ENCODE measurements around the gene KCNK5.
A peak's percentile ranks its signal among the peaks of the same experiment; 100 is the strongest.

Gene KCNK5

DNA sequence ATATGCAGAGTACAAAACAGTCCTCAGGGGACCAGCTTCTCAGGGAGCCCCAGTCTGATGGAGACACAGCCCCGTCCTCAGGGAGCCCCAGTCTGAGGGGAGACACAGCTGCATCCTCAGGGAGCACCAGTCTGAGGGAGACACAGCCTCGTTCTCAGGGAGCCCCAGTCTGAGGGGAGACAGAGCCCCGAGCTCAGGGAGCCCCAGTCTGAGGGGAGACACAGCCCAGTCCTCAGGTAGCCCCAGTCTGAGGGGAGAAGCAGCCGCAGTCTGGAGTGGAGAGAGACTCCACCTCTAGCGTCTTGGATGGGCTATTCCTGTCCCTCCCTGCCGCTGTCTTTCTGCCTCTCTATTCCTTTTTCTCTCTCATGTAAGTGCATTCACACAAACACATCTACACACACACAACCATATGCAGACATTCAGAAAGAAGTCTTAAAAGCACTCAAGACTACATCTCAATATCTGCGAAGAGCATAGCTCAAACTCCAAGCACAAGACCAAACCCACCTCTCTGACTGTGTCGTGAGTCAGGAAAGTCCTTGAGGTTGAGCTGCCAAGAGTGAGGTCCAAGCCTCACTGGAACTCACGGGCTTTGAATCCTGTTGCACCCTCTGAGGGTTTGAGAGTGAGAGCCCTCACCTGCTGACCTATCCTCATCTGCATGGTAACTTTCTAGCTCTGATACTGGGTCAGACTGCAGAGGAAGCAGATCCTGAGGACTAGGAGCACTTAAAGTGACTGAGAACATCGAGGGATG is 61.2 kb downstream of the KCNK5 start:
- no peak overlapping the region for H2AFZ ChIP-seq (ENCODE audit: low read depth)
- no peak overlapping the region for H3K9ac ChIP-seq
- TF ChIP-seq, protein P1, sequence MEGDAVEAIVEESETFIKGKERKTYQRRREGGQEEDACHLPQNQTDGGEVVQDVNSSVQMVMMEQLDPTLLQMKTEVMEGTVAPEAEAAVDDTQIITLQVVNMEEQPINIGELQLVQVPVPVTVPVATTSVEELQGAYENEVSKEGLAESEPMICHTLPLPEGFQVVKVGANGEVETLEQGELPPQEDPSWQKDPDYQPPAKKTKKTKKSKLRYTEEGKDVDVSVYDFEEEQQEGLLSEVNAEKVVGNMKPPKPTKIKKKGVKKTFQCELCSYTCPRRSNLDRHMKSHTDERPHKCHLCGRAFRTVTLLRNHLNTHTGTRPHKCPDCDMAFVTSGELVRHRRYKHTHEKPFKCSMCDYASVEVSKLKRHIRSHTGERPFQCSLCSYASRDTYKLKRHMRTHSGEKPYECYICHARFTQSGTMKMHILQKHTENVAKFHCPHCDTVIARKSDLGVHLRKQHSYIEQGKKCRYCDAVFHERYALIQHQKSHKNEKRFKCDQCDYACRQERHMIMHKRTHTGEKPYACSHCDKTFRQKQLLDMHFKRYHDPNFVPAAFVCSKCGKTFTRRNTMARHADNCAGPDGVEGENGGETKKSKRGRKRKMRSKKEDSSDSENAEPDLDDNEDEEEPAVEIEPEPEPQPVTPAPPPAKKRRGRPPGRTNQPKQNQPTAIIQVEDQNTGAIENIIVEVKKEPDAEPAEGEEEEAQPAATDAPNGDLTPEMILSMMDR (conservative IDR thresholded peaks at IDR 0.05; ENCODE audit: low read depth, low read length): no peak
- no peaks in the 10 kb centered on the region for H4K20me1 ChIP-seq (ENCODE audit: insufficient read depth)
- H3K27me3 ChIP-seq (ENCODE audit: insufficient read depth, low read depth): no peaks in the 10 kb centered on the region; the same call in 1 of the 2 replicates
- H3K4me2 ChIP-seq: no peak overlapping the region
- H3K4me3 ChIP-seq (IDR thresholded peaks at IDR 0.05; ENCODE audit: insufficient read depth, low read depth, low read length): no peak overlapping the region
- H3K79me2 ChIP-seq (ENCODE audit: insufficient read depth, low read depth): no peaks in the 10 kb centered on the region
- H3K36me3 ChIP-seq (ENCODE audit: insufficient read depth): no peaks in the 10 kb centered on the region
- H3K4me1 ChIP-seq (ENCODE audit: low read depth, poor library complexity, severe bottlenecking): no peaks in the 10 kb centered on the region
- H3K27ac ChIP-seq: no peak overlapping the region

DNA sequence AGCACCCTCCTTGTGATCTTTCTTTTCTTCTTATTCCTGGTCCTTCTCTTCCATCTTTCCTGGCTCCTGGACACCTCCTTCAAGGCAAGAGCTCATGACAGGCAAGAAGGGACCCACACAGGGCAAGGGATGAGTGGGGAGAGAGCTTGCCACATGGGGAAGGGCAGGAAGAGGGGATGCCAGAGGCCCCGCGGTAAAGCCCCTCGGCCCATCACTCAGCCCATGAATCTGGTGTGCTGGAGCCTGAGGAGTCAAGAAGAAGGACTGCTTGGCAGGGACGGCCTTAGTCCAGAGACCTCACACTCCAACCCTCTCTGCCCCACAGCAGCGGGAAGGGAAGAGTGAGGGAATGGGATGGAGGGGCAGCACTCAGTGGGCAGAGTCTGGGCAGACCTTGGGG is 62.0 kb downstream of the KCNK5 start:
- H4K20me1 ChIP-seq (ENCODE audit: insufficient read depth): no peaks in the 10 kb centered on the region
- H3K79me2 ChIP-seq (ENCODE audit: insufficient read depth, low read depth): no peaks in the 10 kb centered on the region
- TF ChIP-seq, protein P1 (conservative IDR thresholded peaks at IDR 0.05; ENCODE audit: low read depth, low read length): no peak
- H3K27ac ChIP-seq: no peak overlapping the region
- H3K27me3 ChIP-seq (ENCODE audit: insufficient read depth, low read depth): no peaks in the 10 kb centered on the region; the same call in 1 of the 2 replicates
- no peak overlapping the region for H3K4me3 ChIP-seq (IDR thresholded peaks at IDR 0.05; ENCODE audit: insufficient read depth, low read depth, low read length)
- H3K4me1 ChIP-seq (ENCODE audit: low read depth, poor library complexity, severe bottlenecking): no peaks in the 10 kb centered on the region
- H3K4me2 ChIP-seq: no peak overlapping the region
- H3K9ac ChIP-seq: no peak overlapping the region
- H3K36me3 ChIP-seq (ENCODE audit: insufficient read depth): no peaks in the 10 kb centered on the region
- no peak overlapping the region for H2AFZ ChIP-seq (ENCODE audit: low read depth)

DNA sequence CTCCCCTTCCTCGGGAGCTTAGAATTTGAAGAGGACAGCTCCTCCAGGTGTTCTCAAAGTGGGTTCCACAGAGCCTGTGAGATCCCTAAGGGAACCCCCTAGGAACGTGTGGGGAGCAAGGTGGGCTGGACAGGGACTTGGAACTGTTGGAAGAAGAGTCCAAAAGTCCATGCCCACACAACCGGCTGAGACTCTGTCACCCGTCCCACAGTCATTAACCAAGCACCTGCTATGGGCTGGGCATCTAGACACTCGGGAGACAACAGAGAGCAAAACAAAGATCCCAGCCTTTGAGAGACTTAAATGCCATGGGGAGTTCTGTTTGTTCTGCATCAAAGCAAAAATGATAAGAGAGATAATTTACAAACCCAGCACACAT is 62.4 kb downstream of the KCNK5 start:
- Histone ChIP-seq H3K4me1 (ENCODE audit: low read depth, poor library complexity, severe bottlenecking) (no peaks in the 10 kb centered on the region), H3K4me3 (IDR thresholded peaks at IDR 0.05; ENCODE audit: insufficient read depth, low read depth, low read length) (no peak overlapping the region)
- TF ChIP-seq, protein P1 (conservative IDR thresholded peaks at IDR 0.05; ENCODE audit: low read depth, low read length): no peak

DNA sequence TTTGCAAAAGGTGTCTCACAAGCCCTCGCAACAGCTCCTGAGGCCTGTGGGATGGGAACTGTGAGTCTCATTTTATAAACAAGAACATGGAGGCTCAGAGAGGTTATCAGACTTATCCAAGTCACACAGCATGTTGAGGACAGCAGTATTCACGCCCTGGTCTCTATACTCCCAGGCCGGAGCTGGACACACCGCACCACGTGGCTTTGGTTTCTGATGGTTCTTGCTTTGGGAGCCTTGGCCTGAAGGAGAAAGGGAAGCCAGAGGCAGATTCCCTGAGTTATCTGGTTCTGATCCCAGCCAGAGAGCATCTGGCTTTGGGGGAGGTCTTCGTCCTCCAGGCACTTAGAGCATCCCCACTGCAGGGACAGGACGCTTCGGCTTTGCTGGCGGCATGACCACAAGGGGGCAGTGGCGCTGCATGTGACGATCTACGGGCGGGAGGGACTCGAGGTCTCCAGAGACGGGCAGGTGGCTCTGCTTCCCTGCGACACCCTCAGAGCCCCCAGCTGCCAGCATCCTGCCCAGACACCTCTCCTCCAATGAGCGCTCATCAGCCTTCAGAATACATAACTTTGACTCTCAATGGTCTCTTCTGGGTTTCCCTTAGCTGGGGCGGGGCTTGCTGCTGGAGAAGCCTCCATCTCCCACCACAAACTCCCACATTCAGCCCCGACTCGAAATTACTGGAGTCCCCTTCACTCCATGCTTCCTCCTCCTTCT is 62.9 kb downstream of the KCNK5 start:
- H3K36me3 ChIP-seq (ENCODE audit: insufficient read depth): no peaks in the 10 kb centered on the region
- no peaks in the 10 kb centered on the region for H3K4me1 ChIP-seq (ENCODE audit: low read depth, poor library complexity, severe bottlenecking)
- H3K27ac ChIP-seq: no peak overlapping the region
- no peaks in the 10 kb centered on the region for H4K20me1 ChIP-seq (ENCODE audit: insufficient read depth)
- TF ChIP-seq, protein P1 (conservative IDR thresholded peaks at IDR 0.05; ENCODE audit: low read depth, low read length): peak; percentile 85
- no peaks in the 10 kb centered on the region; the same call in 1 of the 2 replicates for H3K27me3 ChIP-seq (ENCODE audit: insufficient read depth, low read depth)
- H3K4me2 ChIP-seq: no peak overlapping the region
- H2AFZ ChIP-seq (ENCODE audit: low read depth): no peak overlapping the region
- no peak overlapping the region for H3K9ac ChIP-seq
- no peaks in the 10 kb centered on the region for H3K79me2 ChIP-seq (ENCODE audit: insufficient read depth, low read depth)
- no peak overlapping the region for H3K4me3 ChIP-seq (IDR thresholded peaks at IDR 0.05; ENCODE audit: insufficient read depth, low read depth, low read length)

More for the DNA sequence above, 62.4 kb downstream of the KCNK5 start:
- H3K36me3 ChIP-seq (ENCODE audit: insufficient read depth): no peaks in the 10 kb centered on the region
- H4K20me1 ChIP-seq (ENCODE audit: insufficient read depth): no peaks in the 10 kb centered on the region
- H3K27me3 ChIP-seq (ENCODE audit: insufficient read depth, low read depth): no peaks in the 10 kb centered on the region; the same call in 1 of the 2 replicates
- no peak overlapping the region for H3K27ac ChIP-seq
- no peak overlapping the region for H2AFZ ChIP-seq (ENCODE audit: low read depth)
- H3K79me2 ChIP-seq (ENCODE audit: insufficient read depth, low read depth): no peaks in the 10 kb centered on the region
- no peak overlapping the region for H3K9ac ChIP-seq
- no peak overlapping the region for H3K4me2 ChIP-seq

All from KMS-11 (cell line).